ENCODE data around the gene MBNL2. TPM values are rescaled to one million over a fixed set of nuclear protein-coding genes. Genes with fewer than 3 reads are reported as not detected.

MBNL2 gene
- total and polyA plus RNA-seq, 2 of the 13 experiments (the other 11 are each of a cell fraction or from before 2014, with no cell fraction given): 30.8 to 59.0 TPM

DNA sequence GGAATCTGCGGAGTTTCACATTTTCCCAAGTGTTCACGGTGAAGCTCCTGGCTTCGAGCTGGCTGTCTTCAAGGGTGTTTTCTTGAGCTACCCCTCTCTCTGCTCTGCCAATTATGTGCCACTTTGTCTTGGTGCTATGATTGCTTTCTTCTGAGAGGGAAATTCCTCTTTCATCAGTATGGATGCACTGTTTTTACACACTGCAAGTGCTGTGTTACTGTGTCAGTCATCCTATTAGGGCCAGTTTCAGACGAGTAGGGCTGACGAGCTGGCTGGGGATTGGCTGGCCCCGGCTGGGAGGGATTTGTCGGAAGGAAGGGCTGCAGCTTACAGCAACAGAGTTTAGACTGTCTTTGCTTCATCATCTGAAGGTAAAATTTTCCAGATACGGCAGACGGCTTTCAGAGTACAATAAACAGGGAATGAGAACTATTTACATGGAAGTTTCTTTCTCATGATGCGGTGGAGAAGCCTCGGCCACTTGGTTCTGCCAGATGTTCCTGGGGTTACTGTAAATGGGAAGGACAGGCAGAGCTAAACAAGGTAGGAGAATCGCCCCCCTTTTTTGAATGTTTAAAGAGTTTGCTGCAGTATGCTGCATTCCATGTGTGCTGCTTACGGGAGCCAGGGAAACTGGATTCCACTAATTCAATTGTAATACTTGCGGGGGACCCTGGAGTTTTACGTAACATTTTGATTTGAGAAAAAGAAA lies at the start of gene MBNL2 (continued):
- TF ChIP-seq, protein P1, sequence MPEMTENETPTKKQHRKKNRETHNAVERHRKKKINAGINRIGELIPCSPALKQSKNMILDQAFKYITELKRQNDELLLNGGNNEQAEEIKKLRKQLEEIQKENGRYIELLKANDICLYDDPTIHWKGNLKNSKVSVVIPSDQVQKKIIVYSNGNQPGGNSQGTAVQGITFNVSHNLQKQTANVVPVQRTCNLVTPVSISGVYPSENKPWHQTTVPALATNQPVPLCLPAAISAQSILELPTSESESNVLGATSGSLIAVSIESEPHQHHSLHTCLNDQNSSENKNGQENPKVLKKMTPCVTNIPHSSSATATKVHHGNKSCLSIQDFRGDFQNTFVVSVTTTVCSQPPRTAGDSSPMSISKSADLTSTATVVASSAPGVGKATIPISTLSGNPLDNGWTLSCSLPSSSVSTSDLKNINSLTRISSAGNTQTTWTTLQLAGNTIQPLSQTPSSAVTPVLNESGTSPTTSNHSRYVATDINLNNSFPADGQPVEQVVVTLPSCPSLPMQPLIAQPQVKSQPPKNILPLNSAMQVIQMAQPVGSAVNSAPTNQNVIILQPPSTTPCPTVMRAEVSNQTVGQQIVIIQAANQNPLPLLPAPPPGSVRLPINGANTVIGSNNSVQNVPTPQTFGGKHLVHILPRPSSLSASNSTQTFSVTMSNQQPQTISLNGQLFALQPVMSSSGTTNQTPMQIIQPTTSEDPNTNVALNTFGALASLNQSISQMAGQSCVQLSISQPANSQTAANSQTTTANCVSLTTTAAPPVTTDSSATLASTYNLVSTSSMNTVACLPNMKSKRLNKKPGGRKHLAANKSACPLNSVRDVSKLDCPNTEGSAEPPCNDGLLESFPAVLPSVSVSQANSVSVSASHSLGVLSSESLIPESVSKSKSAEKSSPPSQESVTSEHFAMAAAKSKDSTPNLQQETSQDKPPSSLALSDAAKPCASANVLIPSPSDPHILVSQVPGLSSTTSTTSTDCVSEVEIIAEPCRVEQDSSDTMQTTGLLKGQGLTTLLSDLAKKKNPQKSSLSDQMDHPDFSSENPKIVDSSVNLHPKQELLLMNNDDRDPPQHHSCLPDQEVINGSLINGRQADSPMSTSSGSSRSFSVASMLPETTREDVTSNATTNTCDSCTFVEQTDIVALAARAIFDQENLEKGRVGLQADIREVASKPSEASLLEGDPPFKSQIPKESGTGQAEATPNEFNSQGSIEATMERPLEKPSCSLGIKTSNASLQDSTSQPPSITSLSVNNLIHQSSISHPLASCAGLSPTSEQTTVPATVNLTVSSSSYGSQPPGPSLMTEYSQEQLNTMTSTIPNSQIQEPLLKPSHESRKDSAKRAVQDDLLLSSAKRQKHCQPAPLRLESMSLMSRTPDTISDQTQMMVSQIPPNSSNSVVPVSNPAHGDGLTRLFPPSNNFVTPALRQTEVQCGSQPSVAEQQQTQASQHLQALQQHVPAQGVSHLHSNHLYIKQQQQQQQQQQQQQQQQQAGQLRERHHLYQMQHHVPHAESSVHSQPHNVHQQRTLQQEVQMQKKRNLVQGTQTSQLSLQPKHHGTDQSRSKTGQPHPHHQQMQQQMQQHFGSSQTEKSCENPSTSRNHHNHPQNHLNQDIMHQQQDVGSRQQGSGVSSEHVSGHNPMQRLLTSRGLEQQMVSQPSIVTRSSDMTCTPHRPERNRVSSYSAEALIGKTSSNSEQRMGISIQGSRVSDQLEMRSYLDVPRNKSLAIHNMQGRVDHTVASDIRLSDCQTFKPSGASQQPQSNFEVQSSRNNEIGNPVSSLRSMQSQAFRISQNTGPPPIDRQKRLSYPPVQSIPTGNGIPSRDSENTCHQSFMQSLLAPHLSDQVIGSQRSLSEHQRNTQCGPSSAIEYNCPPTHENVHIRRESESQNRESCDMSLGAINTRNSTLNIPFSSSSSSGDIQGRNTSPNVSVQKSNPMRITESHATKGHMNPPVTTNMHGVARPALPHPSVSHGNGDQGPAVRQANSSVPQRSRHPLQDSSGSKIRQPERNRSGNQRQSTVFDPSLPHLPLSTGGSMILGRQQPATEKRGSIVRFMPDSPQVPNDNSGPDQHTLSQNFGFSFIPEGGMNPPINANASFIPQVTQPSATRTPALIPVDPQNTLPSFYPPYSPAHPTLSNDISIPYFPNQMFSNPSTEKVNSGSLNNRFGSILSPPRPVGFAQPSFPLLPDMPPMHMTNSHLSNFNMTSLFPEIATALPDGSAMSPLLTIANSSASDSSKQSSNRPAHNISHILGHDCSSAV (CRISPR knock-in tag; IDR thresholded peaks at IDR 0.05; ENCODE audit: borderline replicate concordance): no peak
- TF ChIP-seq ZFAT (CRISPR knock-in tag; conservative IDR thresholded peaks at IDR 0.05) (peak; percentile 95), ZNF430 (CRISPR knock-in tag; IDR thresholded peaks at IDR 0.05) (no peak), ZNF101 (CRISPR knock-in tag; IDR thresholded peaks at IDR 0.05; ENCODE audit: borderline replicate concordance, low read depth) (no peak), ARID2 (CRISPR knock-in tag; IDR thresholded peaks at IDR 0.05; ENCODE audit: borderline replicate concordance) (0 out of 2 replicates have a peak, but pooled peaks have one; percentile 68), NR2C2 (CRISPR knock-in tag; IDR thresholded peaks at IDR 0.05; ENCODE audit: borderline replicate concordance) (no peak), SP1 (IDR thresholded peaks at IDR 0.05) (no peak), SP1 (CRISPR knock-in tag; IDR thresholded peaks at IDR 0.05) (peak; percentile 45; the same call in 1 of the 2 replicates), GATAD1 (CRISPR knock-in tag; IDR thresholded peaks at IDR 0.05) (peak; percentile 38; the same call in 1 of the 2 replicates), NRL (CRISPR knock-in tag; IDR thresholded peaks at IDR 0.05; ENCODE audit: borderline replicate concordance) (no peak), ZNF282 (IDR thresholded peaks at IDR 0.05; ENCODE audit: partially characterized antibody) (no peak), ZFP36L1 (CRISPR knock-in tag; IDR thresholded peaks at IDR 0.05) (0 out of 2 replicates have a peak, but pooled peaks have one; percentile 19)
- TF ChIP-seq, protein P2, sequence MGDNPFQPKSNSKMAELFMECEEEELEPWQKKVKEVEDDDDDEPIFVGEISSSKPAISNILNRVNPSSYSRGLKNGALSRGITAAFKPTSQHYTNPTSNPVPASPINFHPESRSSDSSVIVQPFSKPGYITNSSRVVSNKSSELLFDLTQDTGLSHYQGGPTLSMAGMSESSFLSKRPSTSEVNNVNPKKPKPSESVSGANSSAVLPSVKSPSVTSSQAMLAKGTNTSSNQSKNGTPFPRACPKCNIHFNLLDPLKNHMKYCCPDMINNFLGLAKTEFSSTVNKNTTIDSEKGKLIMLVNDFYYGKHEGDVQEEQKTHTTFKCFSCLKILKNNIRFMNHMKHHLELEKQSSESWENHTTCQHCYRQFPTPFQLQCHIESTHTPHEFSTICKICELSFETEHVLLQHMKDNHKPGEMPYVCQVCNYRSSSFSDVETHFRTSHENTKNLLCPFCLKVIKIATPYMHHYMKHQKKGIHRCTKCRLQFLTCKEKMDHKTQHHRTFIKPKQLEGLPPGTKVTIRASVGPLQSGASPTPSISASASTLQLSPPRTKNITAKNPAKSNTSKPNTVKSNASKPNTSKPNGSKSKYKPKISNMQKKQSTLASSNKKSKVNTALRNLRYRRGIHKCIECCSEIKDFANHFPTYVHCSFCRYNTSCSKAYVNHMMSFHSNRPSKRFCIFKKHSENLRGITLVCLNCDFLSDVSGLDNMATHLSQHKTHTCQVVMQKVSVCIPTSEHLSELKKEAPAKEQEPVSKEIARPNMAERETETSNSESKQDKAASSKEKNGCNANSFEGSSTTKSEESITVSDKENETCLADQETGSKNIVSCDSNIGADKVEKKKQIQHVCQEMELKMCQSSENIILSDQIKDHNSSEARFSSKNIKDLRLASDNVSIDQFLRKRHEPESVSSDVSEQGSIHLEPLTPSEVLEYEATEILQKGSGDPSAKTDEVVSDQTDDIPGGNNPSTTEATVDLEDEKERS (CRISPR knock-in tag; IDR thresholded peaks at IDR 0.05): no peak
- TF ChIP-seq, protein P3, sequence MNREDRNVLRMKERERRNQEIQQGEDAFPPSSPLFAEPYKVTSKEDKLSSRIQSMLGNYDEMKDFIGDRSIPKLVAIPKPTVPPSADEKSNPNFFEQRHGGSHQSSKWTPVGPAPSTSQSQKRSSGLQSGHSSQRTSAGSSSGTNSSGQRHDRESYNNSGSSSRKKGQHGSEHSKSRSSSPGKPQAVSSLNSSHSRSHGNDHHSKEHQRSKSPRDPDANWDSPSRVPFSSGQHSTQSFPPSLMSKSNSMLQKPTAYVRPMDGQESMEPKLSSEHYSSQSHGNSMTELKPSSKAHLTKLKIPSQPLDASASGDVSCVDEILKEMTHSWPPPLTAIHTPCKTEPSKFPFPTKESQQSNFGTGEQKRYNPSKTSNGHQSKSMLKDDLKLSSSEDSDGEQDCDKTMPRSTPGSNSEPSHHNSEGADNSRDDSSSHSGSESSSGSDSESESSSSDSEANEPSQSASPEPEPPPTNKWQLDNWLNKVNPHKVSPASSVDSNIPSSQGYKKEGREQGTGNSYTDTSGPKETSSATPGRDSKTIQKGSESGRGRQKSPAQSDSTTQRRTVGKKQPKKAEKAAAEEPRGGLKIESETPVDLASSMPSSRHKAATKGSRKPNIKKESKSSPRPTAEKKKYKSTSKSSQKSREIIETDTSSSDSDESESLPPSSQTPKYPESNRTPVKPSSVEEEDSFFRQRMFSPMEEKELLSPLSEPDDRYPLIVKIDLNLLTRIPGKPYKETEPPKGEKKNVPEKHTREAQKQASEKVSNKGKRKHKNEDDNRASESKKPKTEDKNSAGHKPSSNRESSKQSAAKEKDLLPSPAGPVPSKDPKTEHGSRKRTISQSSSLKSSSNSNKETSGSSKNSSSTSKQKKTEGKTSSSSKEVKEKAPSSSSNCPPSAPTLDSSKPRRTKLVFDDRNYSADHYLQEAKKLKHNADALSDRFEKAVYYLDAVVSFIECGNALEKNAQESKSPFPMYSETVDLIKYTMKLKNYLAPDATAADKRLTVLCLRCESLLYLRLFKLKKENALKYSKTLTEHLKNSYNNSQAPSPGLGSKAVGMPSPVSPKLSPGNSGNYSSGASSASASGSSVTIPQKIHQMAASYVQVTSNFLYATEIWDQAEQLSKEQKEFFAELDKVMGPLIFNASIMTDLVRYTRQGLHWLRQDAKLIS (CRISPR knock-in tag; IDR thresholded peaks at IDR 0.05): no peak; the same call in 1 of the 2 replicates
